Right lobe of liver (tissue), 6 donors: Measurements from ENCODE around the gene CADPS. TPM values are rescaled to one million over a fixed set of nuclear protein-coding genes. Genes with fewer than 3 reads are reported as not detected.

Experiments
- ATAC-seq, 4 donors: fragments of 200-7000 bp; cut with Tn5 transposase; one replicate each; pipeline ENCODE4 v1.9.1; 2020; ENCODE audit warnings: mild to moderate bottlenecking in 4 of 4, moderate library complexity in 4 of 4
- DNase-seq, 3 donors: peaks; one replicate each; pipeline ENCODE4 v3.0.0-alpha.2; 2020
- H3K27ac ChIP-seq, 3 donors: fragments of 200-600 bp; one replicate each; pipeline ENCODE4 v1.8.0; 2022
- H3K27me3 ChIP-seq, 2 donors: fragments of 200-600 bp; one replicate each; pipeline ENCODE4 v1.8.0; 2022
- H3K36me3 ChIP-seq, 4 donors: fragments of 200-600 bp; sonication (generic) in 1 of 4; one replicate each; pipeline versions ENCODE4 v1.5.1 to v1.8.0; 2017 to 2022; ENCODE audit warnings: control low read depth in 1 of 4
- H3K4me1 ChIP-seq, 4 donors: fragments of 200-600 bp; sonication (generic) in 1 of 4; one replicate each; pipeline versions ENCODE4 v1.5.1 to v1.8.0; 2017 to 2022; ENCODE audit warnings: control low read depth in 1 of 4
- H3K4me3 ChIP-seq, 3 donors: fragments of 200-600 bp; one replicate each; pipeline ENCODE4 v1.8.0; 2022
- H3K9me3 ChIP-seq, 4 donors: fragments of 200-600 bp; sonication (generic) in 1 of 4; one replicate each; pipeline versions ENCODE4 v1.5.1 to v1.8.0; 2017 to 2022; ENCODE audit warnings: control low read depth in 1 of 4
- CTCF ChIP-seq, 4 donors: fragments of 200-600 bp in 3 of 4; fragments of 450-650 bp in 1 of 4; IDR thresholded peaks; one replicate each; pipeline versions ENCODE4 v1.5.1 to v1.8.0; 2016 to 2022; ENCODE audit warnings: antibody characterized with exemption in 4 of 4, mild to moderate bottlenecking in 2 of 4
- POLR2A ChIP-seq: fragments of 450-650 bp; IDR thresholded peaks from one replicate; pipeline ENCODE4 v1.6.1; 2017; ENCODE audit warnings: antibody characterized with exemption, mild to moderate bottlenecking
- WGBS: methylation state at CpG from one replicate; pipeline ENCODE4 v1.1.6; 2018; ENCODE audit warnings: low coverage, low lambda C conversion rate; ENCODE audit not compliant: insufficient coverage; ENCODE audit errors: missing lambda C conversion rate; 5-methylcytosine and 5-hydroxymethylcytosine counted together
- intact Hi-C, 2 donors: fragments of 100-400 bp; cut with DNase I; formaldehyde crosslinking; loops; one replicate each; pipeline versions ENCODE4 v1.11.2 to v1.14.1; 2022
- total RNA-seq, 6 experiments: library from RNA; depleted of rRNA in 2 of 6; stranded (reverse); fragments of >200 nt in 2 of 6; fragmentation: NEBNext Ultra II Directional in 3 of 6; extraction: Animal tissue kit (Norgen Biotek cat#: 25700) in 3 of 6; gene quantifications; one replicate each; pipeline versions ENCODE4 v1.1.0 to v1.2.4, GENCODE V29; 2016 to 2023
- donor health status: DM: no; HTN: yes; CAD: no.
- donor health status: DM: no; HTN: no; CAD: no.
- donor health status: DM: no; HTN: no; CAD: no.
- donor health status: DM: no; HTN: yes; CAD: no.
- donor health status: DM: no; HTN: yes; CAD: no.

The CADPS gene
- total RNA-seq, 6 experiments from 2014 or later, result 0.06 to 0.98 TPM; not detected in 4

- DNase-seq (no peak), ATAC-seq (no peak)
- intact Hi-C loops, result no loop called here
- no peaks in the 10 kb centered on the region for H3K36me3 ChIP-seq
- H3K9me3 ChIP-seq, result no peaks in the 10 kb centered on the region
- TF ChIP-seq CTCF (IDR thresholded peaks at IDR 0.05) (no peak), POLR2A (no peak)
- no peak overlapping the region for H3K4me3 ChIP-seq
- no peak overlapping the region for H3K27ac ChIP-seq
- H3K27me3 ChIP-seq, result no peaks in the 10 kb centered on the region
- 86% methylated on average over 5 of the region's 6 CpGs for WGBS
- no peaks in the 10 kb centered on the region for H3K4me1 ChIP-seq
These were observed 421.8 kb downstream of the CADPS start for GRCh38 chr3:62453448-62453847.

- 59% methylated on average over 7 of the region's 8 CpGs for WGBS
- ATAC-seq, result no peak
- no peak overlapping the region for H3K27ac ChIP-seq
- no peaks in the 10 kb centered on the region for H3K9me3 ChIP-seq
- intact Hi-C loops, result no loop called here
- TF ChIP-seq CTCF (IDR thresholded peaks at IDR 0.05), result no peak
- TF ChIP-seq POLR2A, result no peak
- no peak for DNase-seq
- no peak overlapping the region for H3K4me3 ChIP-seq
- no peaks in the 10 kb centered on the region for H3K4me1 ChIP-seq
- no peaks in the 10 kb centered on the region for H3K27me3 ChIP-seq
- H3K36me3 ChIP-seq, result no peaks in the 10 kb centered on the region
These were observed 423.9 kb downstream of the CADPS start for GRCh38 chr3:62451211-62451887.

GRCh38 chr3:62446337-62446940 is 428.8 kb downstream of the CADPS start:
- Histone ChIP-seq H3K27me3 (no peaks in the 10 kb centered on the region), H3K27ac (no peak overlapping the region), H3K9me3 (no peaks in the 10 kb centered on the region), H3K36me3 (no peaks in the 10 kb centered on the region), H3K4me1 (peaks cover 0 to 9% (median 0%) of the 10 kb centered on the region in 4 donors), H3K4me3 (no peak overlapping the region)
- 72% methylated on average over 5 of the region's 5 CpGs for WGBS
- TF ChIP-seq CTCF (IDR thresholded peaks at IDR 0.05), result no peak
- TF ChIP-seq POLR2A, result no peak
- DNase-seq (no peak), ATAC-seq (no peak)
- intact Hi-C loops, result no loop called here

- Histone ChIP-seq H3K4me1 (peaks cover 0 to 9% (median 0%) of the 10 kb centered on the region in 4 donors), H3K36me3 (no peaks in the 10 kb centered on the region), H3K27ac (no peak overlapping the region), H3K27me3 (no peaks in the 10 kb centered on the region), H3K4me3 (peak overlapping the region; percentile 10 to 41 (median 12)), H3K9me3 (no peaks in the 10 kb centered on the region)
- TF ChIP-seq CTCF (IDR thresholded peaks at IDR 0.05) (no peak), POLR2A (no peak)
- WGBS, result 5% methylated on average over 1 of the region's 1 CpG
- DNase-seq, result no peak
- intact Hi-C loops, result no loop called here
- ATAC-seq, result peak; percentile 64 to 83 (median 71)
These were observed 429.9 kb downstream of the CADPS start for GRCh38 chr3:62445275-62445674.
